ENCODE measurements around the gene PRELP.

DNA sequence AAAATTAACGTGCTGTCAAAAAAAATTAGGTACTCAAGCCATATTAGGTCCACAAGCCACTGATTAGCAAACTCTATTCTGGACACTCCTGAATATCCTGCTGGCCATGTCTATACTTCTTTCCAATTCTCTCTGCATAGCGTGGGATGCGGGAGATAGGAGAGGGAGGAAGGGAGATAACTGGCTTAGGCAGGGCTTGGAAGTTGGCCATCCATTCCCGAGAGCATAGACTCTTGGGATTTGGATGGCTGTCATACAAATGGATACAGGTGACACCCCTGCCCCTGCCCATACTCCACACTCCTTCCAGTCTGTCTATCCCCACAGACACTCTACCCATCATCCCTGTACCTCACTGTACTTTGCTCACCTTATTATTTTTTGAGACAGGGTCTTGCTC is 2.3 kb upstream of the PRELP start:
- TF ChIP-seq, protein P1, sequence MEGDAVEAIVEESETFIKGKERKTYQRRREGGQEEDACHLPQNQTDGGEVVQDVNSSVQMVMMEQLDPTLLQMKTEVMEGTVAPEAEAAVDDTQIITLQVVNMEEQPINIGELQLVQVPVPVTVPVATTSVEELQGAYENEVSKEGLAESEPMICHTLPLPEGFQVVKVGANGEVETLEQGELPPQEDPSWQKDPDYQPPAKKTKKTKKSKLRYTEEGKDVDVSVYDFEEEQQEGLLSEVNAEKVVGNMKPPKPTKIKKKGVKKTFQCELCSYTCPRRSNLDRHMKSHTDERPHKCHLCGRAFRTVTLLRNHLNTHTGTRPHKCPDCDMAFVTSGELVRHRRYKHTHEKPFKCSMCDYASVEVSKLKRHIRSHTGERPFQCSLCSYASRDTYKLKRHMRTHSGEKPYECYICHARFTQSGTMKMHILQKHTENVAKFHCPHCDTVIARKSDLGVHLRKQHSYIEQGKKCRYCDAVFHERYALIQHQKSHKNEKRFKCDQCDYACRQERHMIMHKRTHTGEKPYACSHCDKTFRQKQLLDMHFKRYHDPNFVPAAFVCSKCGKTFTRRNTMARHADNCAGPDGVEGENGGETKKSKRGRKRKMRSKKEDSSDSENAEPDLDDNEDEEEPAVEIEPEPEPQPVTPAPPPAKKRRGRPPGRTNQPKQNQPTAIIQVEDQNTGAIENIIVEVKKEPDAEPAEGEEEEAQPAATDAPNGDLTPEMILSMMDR (IDR thresholded peaks at IDR 0.05): no peak
- TF ChIP-seq POLR2A (IDR thresholded peaks at IDR 0.05) (no peak), POLR2AphosphoS5 (IDR thresholded peaks at IDR 0.05; ENCODE audit: insufficient read depth in 1 of 2, low read depth in 1 of 2) (no peak)
